ENCODE measurements around the gene SEC24C.
A peak's percentile ranks its signal among the peaks of the same experiment; 100 is the strongest.
"Not testable (repeated sequence)": the region's sequence is repeated elsewhere in the genome, so short reads cannot be mapped to it uniquely, and the experiment has no call there.

The SEC24C gene, protein sequence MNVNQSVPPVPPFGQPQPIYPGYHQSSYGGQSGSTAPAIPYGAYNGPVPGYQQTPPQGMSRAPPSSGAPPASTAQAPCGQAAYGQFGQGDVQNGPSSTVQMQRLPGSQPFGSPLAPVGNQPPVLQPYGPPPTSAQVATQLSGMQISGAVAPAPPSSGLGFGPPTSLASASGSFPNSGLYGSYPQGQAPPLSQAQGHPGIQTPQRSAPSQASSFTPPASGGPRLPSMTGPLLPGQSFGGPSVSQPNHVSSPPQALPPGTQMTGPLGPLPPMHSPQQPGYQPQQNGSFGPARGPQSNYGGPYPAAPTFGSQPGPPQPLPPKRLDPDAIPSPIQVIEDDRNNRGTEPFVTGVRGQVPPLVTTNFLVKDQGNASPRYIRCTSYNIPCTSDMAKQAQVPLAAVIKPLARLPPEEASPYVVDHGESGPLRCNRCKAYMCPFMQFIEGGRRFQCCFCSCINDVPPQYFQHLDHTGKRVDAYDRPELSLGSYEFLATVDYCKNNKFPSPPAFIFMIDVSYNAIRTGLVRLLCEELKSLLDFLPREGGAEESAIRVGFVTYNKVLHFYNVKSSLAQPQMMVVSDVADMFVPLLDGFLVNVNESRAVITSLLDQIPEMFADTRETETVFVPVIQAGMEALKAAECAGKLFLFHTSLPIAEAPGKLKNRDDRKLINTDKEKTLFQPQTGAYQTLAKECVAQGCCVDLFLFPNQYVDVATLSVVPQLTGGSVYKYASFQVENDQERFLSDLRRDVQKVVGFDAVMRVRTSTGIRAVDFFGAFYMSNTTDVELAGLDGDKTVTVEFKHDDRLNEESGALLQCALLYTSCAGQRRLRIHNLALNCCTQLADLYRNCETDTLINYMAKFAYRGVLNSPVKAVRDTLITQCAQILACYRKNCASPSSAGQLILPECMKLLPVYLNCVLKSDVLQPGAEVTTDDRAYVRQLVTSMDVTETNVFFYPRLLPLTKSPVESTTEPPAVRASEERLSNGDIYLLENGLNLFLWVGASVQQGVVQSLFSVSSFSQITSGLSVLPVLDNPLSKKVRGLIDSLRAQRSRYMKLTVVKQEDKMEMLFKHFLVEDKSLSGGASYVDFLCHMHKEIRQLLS

DNA sequence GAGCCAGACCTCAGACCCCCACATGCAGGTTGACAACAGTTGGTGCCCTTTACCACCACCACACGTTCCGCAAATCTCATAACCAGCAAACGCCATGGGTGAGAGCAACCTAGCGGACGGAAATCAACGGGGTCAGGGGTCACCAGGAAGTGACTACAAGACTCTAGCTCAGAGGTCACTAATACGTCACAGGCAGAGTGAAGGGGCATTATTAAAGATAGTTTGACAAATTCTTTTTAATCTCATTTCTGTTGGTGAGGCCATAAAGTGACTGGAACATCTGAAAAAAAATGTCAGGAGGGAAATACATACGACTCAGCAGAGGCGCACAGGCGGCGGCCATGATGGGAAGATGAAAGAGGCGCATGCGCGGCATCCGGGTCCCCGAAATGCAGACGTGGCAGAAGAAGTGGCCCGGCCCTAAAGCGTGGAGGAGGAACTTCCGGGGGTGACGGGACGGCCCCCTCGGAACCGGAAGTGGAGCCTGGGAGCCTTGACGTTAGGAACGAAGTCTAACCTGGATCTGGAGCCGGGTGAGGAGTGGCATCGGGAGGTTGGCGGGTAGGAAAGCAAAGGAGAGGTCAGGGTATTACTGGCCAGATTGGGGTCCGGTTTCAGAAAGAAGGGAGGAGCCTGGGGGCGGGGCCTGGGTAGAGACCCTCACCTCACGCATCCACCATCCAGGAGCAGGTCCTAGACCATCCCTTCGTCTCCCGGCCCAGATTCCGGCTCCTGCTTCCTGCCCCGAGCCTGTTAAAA lies at the start of gene SEC24C:
Gene SEC24C, plus strand, starts transcription at position 468 of the 759 bp plus-strand sequence. CDS start 2,461 bp downstream, outside the sequence.
- DNase-seq, result peak; percentile 96

DNA sequence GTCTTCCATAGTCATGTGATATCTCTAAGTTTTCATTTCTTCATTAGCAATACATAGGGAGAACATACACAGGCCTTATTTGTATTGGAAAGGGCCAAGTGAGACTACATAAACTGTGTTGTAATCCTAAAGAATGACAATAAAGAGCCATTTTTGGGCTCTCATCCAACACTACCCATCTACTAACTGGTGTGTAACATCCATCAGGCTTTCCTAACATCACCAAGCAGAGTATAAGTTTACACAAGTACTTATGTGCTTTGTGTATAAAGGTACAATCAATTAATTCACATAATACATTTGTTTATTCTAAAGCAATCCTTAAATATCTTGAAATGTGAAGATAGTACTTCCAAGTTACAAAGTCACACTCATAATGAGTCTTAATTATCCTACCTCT lies 48.9 kb upstream of the SEC24C start:
- DNase-seq, result not testable (repeated sequence)

DNA sequence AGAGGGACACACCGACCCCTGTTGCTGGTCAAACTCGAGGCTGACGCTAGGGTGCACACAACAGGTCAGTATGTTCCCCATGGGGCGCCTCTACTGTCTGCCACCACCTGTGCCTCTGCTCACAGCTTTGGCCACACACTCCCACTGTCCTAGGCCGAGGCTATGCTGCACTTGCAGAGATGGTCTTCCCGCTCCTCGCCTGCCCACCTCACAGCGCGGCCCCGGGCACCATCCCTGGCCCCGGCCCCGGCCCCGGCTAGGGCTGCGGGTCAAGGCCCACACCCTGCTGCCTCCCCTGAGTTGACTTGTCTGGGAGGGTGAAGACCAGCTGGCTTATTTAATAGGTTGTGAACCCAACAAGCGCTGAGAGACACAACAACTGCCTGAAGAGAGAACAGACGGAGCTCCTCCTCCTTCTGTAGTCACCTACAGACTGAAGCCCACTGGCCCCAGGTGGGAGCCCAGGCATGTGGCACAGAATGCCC lies 46.5 kb upstream of the SEC24C start, which contains the start of gene AGAP5:
Gene AGAP5, minus strand, starts transcription at position 435 of the 485 bp plus-strand sequence. Its CDS starts 354 bp downstream, at position 81.
- DNase-seq, result not testable (repeated sequence)

DNA sequence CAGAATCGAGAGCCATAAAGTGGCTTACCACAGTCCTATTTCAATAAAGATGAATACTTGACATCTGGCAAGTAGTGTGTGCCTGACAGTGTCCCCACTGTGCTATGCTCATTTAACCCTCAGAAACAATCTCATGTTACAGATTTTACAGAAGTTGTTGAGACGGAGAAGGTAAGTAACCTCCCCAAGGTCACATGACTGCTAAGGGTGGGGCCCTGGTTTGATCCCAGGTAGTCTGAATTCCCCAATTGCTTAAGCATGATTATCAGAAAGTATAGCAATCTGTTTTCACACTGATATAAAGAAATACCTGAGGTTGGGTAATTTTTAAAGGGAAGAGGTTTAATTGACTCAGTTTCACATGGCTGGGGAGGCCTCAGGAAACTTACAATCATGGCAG lies 45.4 kb upstream of the SEC24C start:
- not testable (repeated sequence) for DNase-seq

DNA sequence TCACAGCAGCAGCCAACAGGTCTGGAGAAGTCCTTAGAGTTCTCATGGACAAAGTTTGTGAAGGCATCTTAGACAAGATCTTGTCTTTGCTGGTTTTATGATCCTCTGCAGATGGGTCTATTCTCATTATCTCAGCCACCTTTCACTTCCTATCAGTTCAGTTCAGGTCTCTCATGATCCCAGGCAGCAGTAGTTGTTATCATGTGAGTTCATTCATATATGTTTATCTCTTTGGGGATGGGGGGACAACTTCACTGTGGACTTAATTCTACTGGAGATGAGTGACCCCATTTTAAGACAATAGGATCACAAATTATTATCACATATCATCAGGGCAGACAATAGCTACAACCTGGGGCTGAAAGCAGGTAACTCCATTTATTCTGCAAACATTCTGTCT lies 40.2 kb upstream of the SEC24C start:
- not testable (repeated sequence) for DNase-seq

DNA sequence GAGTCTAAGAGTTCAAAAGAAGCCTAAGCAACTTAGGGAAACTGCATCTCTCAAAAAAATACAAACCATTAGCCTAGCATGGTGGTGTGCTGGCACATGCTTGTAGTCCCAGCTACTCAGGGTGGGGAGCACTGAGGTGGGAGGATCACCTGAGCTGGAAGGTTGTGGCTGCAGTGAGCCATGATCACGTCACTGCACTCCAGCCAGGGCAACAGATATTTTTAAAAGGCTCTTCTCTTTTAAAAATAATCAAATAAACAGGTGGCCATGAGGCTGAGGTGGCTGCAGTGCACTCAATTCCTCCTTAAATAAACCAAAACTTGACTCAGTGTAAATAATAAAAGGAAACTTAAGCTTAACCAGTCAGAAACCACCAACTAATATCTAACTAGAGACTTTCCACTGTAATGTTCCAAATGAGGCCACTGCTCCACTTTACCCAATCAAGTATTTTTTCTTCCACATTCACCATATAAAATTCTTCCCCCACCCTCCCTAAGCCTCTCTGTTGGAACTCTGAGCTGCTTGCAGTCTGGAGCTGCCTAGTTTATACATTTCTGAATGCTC lies 38.6 kb upstream of the SEC24C start:
- not testable (repeated sequence) for DNase-seq

DNA sequence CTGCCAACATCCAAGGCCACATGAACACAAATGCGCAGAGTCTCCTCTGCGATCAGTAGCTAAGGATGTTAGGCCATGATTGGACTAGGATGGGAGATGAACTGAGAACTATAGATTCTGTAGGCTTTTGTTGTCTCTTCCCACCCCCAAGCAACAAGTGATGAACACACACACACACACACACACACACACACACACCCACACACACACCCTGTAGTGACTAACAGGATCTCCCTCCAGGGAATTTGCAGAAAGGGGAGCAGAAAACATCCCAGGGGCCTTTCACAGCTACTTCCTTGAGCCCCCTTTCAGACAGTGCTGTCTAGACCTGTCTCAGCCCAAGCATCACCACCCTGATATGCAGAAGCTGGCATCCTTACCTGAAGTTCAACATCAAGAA lies 37.7 kb upstream of the SEC24C start:
- not testable (repeated sequence) for DNase-seq

DNA sequence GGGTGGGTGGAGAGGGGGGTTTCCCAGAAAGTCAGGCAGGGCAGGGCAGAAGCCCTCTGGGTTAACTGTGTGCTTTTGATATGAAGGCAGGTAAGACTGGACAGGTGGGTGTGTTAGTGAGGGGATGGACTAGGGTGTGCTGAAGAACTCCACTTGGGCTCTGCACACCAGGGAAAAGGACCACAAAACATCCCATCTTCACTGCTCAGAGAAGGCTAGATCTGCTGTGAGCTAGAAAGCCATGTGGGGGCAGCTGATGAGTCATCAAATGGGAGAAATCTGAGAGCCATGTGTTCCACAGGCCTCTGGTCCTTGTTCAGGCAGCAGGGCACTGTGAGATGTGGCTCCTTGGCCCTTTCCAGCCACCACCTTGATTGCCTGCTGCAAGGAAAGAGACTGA lies 36.5 kb upstream of the SEC24C start:
- not testable (repeated sequence) for DNase-seq

DNA sequence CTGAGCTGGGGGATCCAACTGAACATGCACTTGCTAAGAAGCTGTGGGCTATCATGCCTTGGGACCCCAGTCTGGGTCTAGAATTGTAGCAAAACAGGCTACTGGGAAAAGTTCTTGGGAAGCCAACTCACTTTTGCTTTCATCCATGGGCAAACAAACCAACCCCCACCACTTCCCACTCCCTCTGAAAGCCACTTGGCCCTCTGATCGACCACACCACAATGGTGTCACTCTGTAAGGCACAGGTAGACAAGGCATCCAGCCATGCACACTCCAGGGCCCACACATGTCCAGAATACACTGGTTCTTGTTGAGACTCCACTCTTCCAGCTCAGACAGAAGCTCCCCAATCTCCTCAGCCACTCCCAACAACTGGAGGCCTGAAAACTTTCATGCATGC lies 36.0 kb upstream of the SEC24C start:
- DNase-seq, result not testable (repeated sequence)

DNA sequence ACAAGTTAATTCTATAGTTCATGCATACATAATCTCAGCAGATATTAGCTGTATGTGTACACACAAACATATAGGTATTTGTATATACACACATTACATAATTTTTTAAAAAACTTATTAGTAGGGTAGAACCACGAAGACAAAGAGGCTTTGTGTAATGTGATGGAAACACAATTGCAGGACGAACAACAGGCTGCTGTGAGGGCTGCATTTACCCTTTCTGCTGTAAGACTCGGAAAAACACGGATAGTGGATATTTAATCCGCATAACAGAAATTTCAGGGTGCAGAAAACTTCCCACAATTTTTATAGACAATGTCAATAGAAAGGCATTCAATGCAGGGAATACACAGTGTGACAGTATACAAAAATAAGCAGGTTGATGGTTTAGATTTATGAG lies 32.5 kb upstream of the SEC24C start:
- not testable (repeated sequence) for DNase-seq

DNA sequence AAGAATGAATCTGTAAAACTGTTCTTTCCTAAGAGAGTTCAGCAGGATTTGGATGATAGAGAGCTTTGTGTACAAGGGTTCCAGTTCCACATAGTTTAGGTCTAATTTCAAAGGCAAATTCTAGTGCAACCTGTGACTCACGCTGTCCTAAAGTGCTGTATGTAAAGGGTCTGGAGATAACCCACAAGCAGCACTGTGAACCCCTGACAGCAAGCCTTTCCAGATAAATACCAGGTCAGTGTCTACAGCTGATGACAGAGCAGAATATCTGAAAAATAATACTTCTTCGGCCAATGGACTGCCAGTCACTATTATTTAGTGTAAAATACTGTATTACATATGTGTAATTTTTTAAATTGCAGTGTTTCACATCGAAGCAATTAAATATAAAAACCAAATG lies 30.3 kb upstream of the SEC24C start:
- not testable (repeated sequence) for DNase-seq

DNA sequence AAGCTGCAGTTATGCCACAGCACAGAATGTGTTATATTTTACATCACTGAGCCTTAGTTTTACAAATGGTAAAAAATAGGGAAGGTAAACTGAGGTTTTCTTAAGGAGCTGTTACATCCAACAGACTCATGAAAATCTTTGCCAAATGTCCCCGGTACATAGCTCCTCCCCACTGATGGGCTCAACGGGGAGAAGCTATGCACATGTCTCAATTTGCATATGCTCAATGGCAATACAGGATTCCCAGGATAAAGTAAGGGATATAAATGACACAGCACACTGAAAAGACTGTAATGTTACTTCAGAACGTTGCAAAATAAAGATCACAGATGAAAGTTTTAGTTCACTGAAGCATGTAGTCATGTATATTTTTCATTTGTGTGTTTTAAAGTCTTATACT lies 29.7 kb upstream of the SEC24C start:
- not testable (repeated sequence) for DNase-seq

DNA sequence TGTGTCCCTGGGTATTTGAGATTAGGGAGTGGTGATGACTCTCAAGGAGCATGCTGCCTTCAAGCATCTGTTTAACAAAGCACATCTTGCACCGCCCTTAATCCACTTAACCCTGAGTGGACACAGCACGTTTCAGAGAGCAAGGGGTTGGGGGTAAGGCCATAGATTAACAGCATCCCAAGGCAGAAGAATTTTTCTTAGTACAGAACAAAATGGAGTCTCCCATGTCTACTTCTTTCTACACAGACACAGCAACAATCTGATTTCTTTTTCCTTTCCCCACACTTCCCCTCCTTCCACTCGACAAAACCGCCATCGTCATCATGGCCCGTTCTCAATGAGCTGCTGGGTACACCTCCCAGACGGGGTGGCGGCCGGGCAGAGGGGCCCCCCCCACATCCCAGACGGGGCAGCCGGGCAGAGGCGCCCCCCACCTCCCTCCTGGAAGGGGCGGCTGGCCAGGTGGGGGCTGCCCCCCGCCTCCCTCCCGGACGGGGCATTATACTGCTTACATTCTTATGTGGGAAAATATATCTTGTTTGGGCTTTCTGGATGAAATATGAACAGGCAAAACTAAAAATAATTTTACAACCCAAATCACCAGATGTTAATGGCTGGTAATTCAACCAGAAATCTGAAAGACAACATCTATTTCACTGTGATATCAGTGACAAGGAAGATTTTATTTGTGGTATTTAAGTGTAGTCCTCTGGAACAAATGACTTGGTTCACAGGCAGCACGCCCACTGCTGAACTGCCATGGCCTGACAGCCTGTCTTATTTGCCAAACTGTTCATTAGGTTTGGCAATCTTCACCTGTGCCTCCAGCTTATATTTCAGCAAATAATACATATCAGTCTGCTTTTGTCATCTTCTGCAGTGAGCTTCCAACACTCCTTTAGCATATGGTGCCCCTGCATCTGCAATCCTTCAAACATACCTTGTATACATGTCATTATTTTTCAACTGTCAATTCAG lies 28.7 kb upstream of the SEC24C start:
- DNase-seq, result peak; percentile 53

DNA sequence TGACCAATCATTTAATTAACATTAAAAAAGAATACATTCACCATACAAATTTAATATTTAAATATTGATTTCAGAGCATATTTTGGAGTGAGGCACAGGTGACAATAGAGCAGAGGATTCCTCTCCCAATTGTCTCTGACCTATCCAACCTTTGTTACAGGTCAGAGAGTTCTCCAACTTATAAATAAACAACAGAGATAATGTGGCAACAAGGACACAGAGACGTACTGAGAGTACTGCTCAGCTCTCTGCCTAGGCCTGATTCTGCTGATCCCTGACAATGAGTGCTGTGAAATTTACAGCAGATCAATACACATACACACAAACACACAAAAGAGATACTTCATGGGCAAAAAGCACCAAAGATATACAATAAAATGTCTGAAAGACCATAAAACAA lies 27.9 kb upstream of the SEC24C start:
- DNase-seq, result no peak

DNA sequence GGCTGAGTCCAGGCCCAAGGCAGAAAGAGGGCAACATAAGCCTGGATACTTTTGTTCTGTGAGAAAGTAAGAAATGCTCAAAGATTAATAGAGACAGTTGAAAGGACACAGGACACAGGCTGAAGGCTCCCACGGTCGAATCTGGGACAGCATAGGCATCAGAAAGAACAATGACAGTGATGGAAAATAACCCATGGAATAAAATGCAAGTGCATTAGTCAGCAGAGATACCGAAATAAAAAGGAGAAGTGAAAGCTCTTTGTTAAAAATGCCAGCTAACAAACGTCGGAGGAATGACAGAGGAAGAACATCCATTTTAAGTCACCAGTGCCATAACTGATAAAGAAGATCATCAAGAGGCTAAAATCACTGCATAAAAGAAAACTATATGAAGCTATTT lies 26.6 kb upstream of the SEC24C start:
- DNase-seq, result no peak

DNA sequence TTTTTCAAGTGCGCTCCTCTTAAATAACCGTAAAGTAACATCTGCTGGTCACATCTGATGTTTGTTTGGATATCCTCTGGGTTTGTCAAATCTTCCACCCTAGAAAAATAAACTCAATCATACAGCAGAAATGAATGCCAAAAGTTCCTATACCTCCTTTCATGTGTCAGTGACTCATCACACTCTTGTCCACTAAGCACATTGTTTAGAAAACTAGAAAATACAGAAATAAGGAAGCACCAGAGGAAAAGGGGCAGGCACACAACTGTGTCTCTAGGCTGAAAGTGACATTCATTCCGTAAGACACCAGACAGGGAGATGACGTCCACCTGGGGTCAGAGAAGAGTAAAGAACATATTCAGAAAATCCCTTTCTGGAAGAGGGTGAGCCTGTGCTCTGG lies 23.6 kb upstream of the SEC24C start:
- DNase-seq, result not testable (repeated sequence)

DNA sequence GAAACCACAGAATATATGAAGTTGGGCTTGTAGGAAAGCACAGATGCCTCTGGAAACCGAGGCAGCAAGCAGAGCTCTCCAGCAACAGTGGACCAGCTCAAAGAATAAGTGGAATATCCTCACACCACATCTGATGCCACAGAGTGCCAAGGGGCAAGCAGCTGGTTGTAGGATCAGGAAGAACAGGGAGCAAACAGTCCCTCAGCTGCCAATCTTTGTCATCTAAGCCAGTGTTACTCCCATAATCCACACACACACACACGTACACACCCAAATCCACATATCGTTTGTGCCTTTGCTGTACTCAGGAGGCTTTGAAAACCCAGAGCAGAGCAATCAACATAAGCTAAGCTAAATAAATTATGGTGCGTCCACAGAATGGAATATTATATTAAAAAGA lies 20.7 kb upstream of the SEC24C start:
- DNase-seq, result no peak

DNA sequence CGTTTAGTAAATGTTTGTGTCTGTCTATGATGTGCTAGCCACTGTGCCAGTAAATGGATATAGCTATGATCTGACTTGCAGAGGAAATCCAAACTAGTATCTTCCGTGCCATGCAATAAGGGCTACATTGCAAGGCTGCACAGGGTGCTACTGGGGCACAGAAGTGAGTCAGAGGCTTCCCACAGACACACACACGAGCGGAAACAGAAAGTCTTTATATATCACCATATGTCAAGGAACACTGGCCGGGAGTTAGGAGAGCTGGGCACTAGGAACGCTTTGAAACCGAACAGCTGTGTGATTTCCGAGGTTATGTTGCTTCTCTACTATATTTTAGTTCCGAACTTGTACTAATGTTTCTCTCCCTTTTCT lies 14.4 kb upstream of the SEC24C start:
- DNase-seq, result peak; percentile 51

DNA sequence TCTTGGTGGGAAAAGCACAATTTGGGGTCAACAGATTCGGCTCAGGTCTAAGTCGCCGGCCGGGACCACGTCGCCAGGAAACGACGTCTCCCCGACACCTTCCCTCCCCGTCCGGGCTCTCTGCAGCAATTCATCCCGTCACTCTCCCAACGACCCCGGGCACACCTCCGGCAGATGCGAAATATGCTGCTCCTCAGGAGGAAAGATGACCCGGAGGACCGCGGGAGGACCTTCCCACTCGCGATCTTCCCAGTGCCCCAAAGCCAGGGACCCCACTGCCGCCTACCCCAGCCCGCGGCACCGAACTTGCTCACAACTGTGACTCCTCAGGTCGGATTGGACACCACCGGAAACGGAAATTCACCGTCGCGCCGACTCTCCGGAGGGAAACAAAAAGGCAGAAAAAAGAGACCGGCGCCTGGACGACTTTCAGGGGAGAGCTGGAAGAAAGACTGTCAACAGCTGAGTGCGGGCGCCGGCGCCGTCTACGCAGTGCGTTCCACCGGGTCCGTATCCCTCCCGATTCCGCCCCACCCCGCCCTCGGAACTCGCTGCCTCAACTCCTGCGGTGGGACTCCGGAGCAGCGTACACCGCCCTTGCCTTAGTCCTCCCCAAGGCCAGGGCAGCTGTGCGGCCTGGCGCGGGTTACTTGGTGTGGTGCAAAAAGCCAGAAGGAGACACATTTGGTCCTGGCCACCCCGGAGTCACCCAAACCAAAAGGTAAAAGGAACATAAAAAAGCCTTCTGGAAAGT lies 13.8 kb upstream of the SEC24C start:
- peak; percentile 90 for DNase-seq

All from NCI-H82 (cell line).